Pulmonary artery endothelial cell (primary cell): ENCODE data around the gene PPDPF. TPM values are rescaled to one million over a fixed set of nuclear protein-coding genes. Genes with fewer than 3 reads are reported as not detected.
"Not testable (repeated sequence)": the region's sequence is repeated elsewhere in the genome, so short reads cannot be mapped to it uniquely, and the experiment has no call there.

Experiments used
- DNase-seq: peaks from one replicate; pipeline ENCODE4 v3.0.0-alpha.2; 2011; ENCODE audit warnings: low read depth, low spot score
- total RNA-seq: library from RNA; depleted of rRNA; stranded (reverse); fragments of >200 nt; gene quantifications from 2 replicates; pipeline ENCODE4 v1.2.3, GENCODE V29; 2014

The PPDPF gene
- total RNA-seq, 1 donor from 2014 or later = 21.4 TPM

GRCh38 chr20:63561624-63562396 is 41.2 kb downstream of the PPDPF start:
- DNase-seq = no peak

- DNase-seq = no peak
Measured at GRCh38 chr20:63562461-63563224, 42.1 kb downstream of the PPDPF start.

GRCh38 chr20:63563225-63563935 is 42.8 kb downstream of the PPDPF start:
- no peak for DNase-seq

GRCh38 chr20:63564036-63564810 is 43.7 kb downstream of the PPDPF start:
- DNase-seq = no peak

GRCh38 chr20:63565021-63565698 is 44.6 kb downstream of the PPDPF start:
- no peak for DNase-seq

GRCh38 chr20:63565699-63566335 is 45.3 kb downstream of the PPDPF start:
- DNase-seq = no peak

- DNase-seq = no peak
Measured at GRCh38 chr20:63566395-63567135, 46.0 kb downstream of the PPDPF start.

GRCh38 chr20:63567136-63567385 is 46.5 kb downstream of the PPDPF start:
- DNase-seq = no peak

GRCh38 chr20:63567386-63568169 is 47.0 kb downstream of the PPDPF start:
- no peak for DNase-seq

GRCh38 chr20:63568170-63568981 is 47.8 kb downstream of the PPDPF start:
- no peak for DNase-seq

- no peak for DNase-seq
Measured at GRCh38 chr20:63568986-63569949, 48.7 kb downstream of the PPDPF start.

- DNase-seq = no peak
Measured at GRCh38 chr20:63570281-63571086, 49.9 kb downstream of the PPDPF start.

GRCh38 chr20:63571087-63571478 is 50.5 kb downstream of the PPDPF start:
- DNase-seq = not testable (repeated sequence)
